Measurements from ENCODE around the gene UCHL3. TPM values are rescaled to one million over a fixed set of nuclear protein-coding genes. Genes with fewer than 3 reads are reported as not detected.

Gene UCHL3
- total RNA-seq = 10 to 100 TPM; 31.1 to 36.7 TPM

DNA sequence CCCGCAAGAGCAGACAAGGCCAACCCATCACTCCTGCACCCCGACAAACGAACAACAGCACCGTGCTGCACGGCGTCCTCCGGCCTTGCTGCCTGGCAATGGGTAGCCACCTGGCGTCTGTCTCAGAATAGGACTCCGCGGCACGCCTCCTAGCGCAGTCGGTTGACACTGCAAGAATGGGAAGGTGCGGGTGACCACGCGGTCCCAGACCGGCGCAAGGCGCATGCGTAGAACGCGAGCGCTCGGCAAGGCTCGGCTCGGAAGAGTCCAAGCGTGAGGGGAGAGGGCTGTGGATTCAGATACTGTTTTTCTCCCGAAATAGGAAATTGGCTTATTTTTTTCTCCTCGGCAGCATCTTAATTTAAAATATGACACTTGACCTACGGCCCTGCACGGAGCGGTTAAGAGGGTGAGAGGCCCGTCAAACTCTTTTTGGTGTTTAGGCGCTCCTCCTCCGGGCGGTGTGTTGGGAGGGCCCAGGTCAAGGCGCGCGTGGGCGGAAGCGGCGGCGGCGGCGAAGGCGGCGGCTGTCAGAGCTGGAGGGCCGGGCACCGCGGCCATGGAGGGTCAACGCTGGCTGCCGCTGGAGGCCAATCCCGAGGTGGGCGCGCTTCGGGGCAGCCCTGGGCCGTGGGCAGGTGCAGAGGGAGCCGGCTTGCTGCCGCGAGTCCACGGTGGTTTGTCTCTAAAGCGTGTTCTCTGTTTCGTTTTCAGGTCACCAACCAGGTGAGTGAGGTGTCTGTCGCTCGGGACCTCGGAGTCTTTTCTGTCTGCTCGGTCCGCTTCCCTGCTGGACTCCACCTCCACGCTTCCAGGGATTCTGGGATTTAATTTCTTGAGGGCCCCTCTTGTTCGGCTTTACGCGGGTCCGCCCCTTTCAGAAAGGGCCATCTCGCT lies at the start of gene UCHL3:
TSS of gene UCHL3 (plus strand) at position 530 of the 897 bp plus-strand sequence. CDS start at position 560, 30 bp downstream.
- H3K4me1 Mint-ChIP-seq = peaks cover 36% of the 10 kb centered on the region
- peak within 1 kb of the TSS; percentile 95 for H3K27ac Mint-ChIP-seq
- H3K36me3 Mint-ChIP-seq = peaks cover 13% of the 10 kb centered on the region
- no peaks in the 10 kb centered on the region for H3K27me3 Mint-ChIP-seq
- DNase-seq (peak; percentile 98), ATAC-seq (peak; percentile 95)
- H3K9me3 Mint-ChIP-seq (ENCODE audit: low read depth) = no peaks in the 10 kb centered on the region
- CTCF ChIA-PET = interaction anchor here (0.6 to 1.6 kb wide), 4 partner anchors 11 to 176 kb away, joined by 3 to 10 read pairs (median 4); partner anchors contain the start of gene COMMD6
- H3K4me3 Mint-ChIP-seq = peak within 1 kb of the TSS; percentile 100

DNA sequence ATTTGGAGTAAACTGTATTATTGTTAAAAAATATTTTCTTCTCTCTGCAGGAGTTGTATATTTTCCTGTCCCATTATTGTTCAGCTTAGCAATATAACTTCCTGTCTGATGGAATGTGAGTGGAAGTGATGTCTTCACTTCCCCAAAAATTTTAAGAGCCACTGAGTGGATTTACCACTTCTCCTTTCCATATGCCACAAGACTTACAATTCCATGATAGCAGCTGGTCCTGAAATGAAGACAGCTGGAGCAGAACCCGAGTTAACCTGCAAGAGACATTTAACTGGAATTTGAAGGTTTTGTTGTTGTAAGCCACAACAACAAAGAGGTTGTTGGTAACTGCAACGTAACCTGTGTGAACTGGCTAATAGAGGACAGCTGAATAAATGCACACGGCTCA lies 44.3 kb upstream of the UCHL3 start:
- Mint-ChIP-seq H3K4me1 (no peaks in the 10 kb centered on the region), H3K9me3 (ENCODE audit: low read depth) (no peaks in the 10 kb centered on the region), H3K27me3 (peaks cover 6% of the 10 kb centered on the region), H3K4me3 (no peak overlapping the region), H3K27ac (no peak overlapping the region), H3K36me3 (no peaks in the 10 kb centered on the region)
- DNase-seq = no peak
- CTCF ChIA-PET = no interaction called here
- ATAC-seq = no peak

DNA sequence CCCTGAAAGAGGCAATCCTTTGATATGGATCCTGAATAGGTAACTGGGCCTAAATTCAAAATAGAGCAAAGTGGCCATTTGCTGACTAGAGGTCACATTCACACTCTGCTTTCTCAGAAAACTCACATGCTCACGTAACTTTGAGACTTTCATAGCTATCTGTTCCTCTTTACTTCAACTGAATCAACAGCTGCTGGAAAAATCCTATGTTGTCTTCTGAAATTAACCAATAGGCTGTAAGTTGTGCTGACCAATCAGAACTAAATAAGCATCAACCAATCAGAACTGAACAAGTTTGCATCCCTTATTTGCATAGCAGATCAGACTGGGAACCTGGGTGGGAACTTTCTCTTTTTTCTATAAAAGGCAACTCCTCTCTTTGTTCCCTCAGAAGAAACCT lies 43.6 kb upstream of the UCHL3 start:
- no peaks in the 10 kb centered on the region for H3K9me3 Mint-ChIP-seq (ENCODE audit: low read depth)
- CTCF ChIA-PET = no interaction called here
- H3K36me3 Mint-ChIP-seq = no peaks in the 10 kb centered on the region
- DNase-seq (no peak), ATAC-seq (no peak)
- H3K27me3 Mint-ChIP-seq = peaks cover 6% of the 10 kb centered on the region
- H3K27ac Mint-ChIP-seq = no peak overlapping the region
- H3K4me1 Mint-ChIP-seq = no peaks in the 10 kb centered on the region
- no peak overlapping the region for H3K4me3 Mint-ChIP-seq

DNA sequence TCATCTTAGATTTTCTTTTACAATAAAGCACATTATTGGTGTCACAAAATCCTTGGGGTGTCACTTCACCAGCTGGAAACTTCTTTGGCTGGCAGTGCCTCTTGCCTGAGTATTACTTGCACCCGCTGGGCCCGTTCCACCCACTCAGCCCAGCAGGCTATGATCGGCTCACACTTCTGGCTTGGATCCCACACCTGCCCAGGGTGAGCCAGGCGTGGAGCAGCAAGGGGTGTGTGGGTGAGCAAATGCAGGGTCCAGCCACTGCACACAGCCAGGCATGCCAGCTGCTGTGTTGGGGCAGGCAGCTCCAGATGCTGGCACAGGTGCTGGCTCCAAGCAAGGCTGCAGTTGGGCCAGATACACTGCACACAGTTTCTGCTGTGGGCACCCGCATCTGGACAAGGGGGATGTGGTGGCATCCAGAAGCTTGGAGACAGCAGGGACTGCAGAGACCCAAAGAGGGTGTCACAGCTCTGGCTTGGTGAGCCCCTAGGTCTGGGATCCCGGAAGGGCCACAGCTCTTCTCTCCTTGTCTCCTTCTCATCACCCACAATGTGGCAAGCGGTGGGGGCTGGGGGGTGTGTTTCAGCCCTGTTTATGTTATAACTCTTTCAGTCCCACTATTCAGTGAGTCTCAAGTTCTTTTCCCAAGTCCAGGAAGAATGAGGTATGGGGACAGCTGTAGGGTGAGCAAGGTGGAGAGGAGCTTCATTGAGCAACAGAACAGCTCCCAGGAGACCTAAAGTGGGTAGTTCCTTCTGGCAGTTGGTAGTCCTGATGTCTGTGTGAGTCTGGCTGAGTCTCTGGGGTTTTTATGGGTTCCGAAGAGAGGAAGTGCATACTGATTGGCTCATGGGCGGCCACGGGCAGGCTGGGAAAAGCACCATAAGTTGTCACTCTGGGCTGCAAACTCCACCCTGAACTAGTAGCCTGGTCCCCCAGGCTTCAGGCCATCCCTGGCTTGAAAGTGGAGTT lies 42.3 kb upstream of the UCHL3 start:
- Mint-ChIP-seq H3K4me3 (no peak overlapping the region), H3K9me3 (ENCODE audit: low read depth) (no peaks in the 10 kb centered on the region), H3K27me3 (peaks cover 6% of the 10 kb centered on the region), H3K27ac (no peak overlapping the region), H3K36me3 (no peaks in the 10 kb centered on the region), H3K4me1 (no peaks in the 10 kb centered on the region)
- ATAC-seq (no peak), DNase-seq (no peak)
- CTCF ChIA-PET = interaction anchor here (1.0 kb wide), 1 partner anchor 28 kb away, joined by 3 read pairs; no protein-coding TSS in a partner anchor

- no peaks in the 10 kb centered on the region for H3K36me3 Mint-ChIP-seq
- H3K27me3 Mint-ChIP-seq = peaks cover 6% of the 10 kb centered on the region
- no peaks in the 10 kb centered on the region for H3K9me3 Mint-ChIP-seq (ENCODE audit: low read depth)
- DNase-seq (no peak), ATAC-seq (no peak)
- no peak overlapping the region for H3K27ac Mint-ChIP-seq
- CTCF ChIA-PET = interaction anchor here (1.0 kb wide), 1 partner anchor 27 kb away, joined by 3 read pairs; no protein-coding TSS in a partner anchor
- H3K4me1 Mint-ChIP-seq = no peaks in the 10 kb centered on the region
- no peak overlapping the region for H3K4me3 Mint-ChIP-seq
Observed at GRCh38 chr13:75508002-75508548, 41.5 kb upstream of the UCHL3 start.

DNA sequence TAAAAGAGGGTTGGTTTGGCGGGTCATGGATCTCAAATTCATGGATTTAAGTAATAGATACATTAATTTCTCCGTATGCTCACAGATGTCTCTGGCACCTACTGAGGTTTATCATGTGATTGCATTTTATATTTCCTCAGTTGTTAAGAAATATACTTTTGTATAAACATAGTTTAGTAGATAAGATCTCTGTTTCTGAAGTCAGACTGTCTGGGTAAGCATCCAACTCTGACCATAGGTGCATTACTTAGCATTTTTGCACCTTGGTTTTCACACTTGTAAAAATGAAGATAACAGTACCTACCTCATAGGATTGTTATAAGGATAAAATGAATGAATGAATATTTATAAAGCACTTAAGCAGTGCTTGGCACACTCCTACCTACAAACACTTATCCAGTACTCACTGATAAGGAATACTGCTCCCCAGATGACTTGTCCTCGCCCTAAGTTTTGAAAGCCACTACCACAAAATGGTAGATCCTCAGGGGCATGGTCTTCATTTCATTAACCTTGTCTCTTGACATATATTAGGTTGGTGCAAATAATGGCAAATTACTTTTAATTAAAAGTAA lies 38.5 kb upstream of the UCHL3 start:
- CTCF ChIA-PET = no interaction called here

DNA sequence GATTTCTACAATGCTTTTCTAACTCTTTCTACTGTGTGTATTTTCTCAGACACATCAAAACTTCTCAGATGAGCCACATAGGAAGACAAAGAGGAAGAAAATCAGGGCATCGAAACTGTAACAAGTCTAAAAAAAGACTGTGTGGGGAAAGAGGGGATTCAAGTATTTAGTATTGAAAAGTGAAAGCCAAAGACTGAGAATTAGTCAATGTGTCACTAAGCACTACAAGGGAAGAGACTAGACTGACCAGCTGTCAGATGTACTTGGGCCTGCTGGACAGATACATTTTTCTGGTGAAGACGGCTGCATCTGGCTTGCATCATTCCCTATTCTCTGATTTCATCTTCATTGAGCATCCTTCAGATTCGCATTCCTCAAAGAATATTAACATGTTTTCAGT lies 37.3 kb upstream of the UCHL3 start:
- ATAC-seq = no peak
- no peak overlapping the region for H3K4me3 Mint-ChIP-seq
- no peak overlapping the region for H3K27ac Mint-ChIP-seq
- CTCF ChIA-PET = no interaction called here
- no peaks in the 10 kb centered on the region for H3K9me3 Mint-ChIP-seq (ENCODE audit: low read depth)
- no peak for DNase-seq
- H3K36me3 Mint-ChIP-seq = no peaks in the 10 kb centered on the region
- no peaks in the 10 kb centered on the region for H3K4me1 Mint-ChIP-seq
- peaks cover 6% of the 10 kb centered on the region for H3K27me3 Mint-ChIP-seq

More for the DNA sequence above, 38.5 kb upstream of the UCHL3 start:
- ATAC-seq (no peak), DNase-seq (no peak)
- no peaks in the 10 kb centered on the region for H3K9me3 Mint-ChIP-seq (ENCODE audit: low read depth)
- peaks cover 6% of the 10 kb centered on the region for H3K27me3 Mint-ChIP-seq
- no peak overlapping the region for H3K27ac Mint-ChIP-seq
- no peaks in the 10 kb centered on the region for H3K4me1 Mint-ChIP-seq
- H3K4me3 Mint-ChIP-seq = no peak overlapping the region
- no peaks in the 10 kb centered on the region for H3K36me3 Mint-ChIP-seq

DNA sequence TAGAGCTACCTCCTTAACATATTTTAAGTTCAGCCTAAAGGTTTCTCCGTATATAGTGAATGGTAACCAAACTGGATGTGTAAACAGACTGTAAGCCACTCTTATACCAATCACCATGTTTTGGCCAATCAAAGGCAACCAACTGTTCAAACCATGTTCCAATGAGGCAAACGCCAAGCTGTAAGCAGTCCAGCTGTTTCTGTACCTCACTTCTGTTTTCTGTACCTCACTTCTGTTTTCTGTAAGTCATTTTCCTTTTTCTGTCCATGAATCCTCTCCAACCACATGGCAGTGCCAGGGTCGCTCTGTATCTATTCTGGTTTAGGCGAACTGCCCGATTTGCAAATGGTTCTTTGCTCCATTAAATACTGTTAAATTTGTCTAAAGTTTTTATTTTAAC lies 36.3 kb upstream of the UCHL3 start:
- Mint-ChIP-seq H3K4me3 (no peak overlapping the region), H3K27ac (no peak overlapping the region), H3K36me3 (no peaks in the 10 kb centered on the region), H3K9me3 (ENCODE audit: low read depth) (no peaks in the 10 kb centered on the region), H3K27me3 (peaks cover 6% of the 10 kb centered on the region), H3K4me1 (no peaks in the 10 kb centered on the region)
- DNase-seq (no peak), ATAC-seq (no peak)
- CTCF ChIA-PET = interaction anchor here (0.9 to 1.6 kb wide), 2 partner anchors 9 to 28 kb away, joined by 3 to 4 read pairs; no protein-coding TSS in a partner anchor

GRCh38 chr13:75514080-75514995 lies 35.3 kb upstream of the UCHL3 start:
- CTCF ChIA-PET = interaction anchor here (1.6 kb wide), 1 partner anchor 8 kb away, joined by 4 read pairs; no protein-coding TSS in a partner anchor
- no peaks in the 10 kb centered on the region for H3K36me3 Mint-ChIP-seq

GRCh38 chr13:75518439-75519088 lies 31.0 kb upstream of the UCHL3 start:
- no peak overlapping the region for H3K27ac Mint-ChIP-seq
- H3K4me1 Mint-ChIP-seq = no peaks in the 10 kb centered on the region
- no peak overlapping the region for H3K4me3 Mint-ChIP-seq
- no peaks in the 10 kb centered on the region for H3K27me3 Mint-ChIP-seq
- ATAC-seq (no peak), DNase-seq (no peak)
- CTCF ChIA-PET = no interaction called here
- H3K9me3 Mint-ChIP-seq (ENCODE audit: low read depth) = peaks cover 3% of the 10 kb centered on the region
- no peaks in the 10 kb centered on the region for H3K36me3 Mint-ChIP-seq

More at GRCh38 chr13:75514080-75514995, 35.3 kb upstream of the UCHL3 start:
- H3K27ac Mint-ChIP-seq = no peak overlapping the region
- H3K4me3 Mint-ChIP-seq = no peak overlapping the region
- H3K27me3 Mint-ChIP-seq = peaks cover 6% of the 10 kb centered on the region
- H3K4me1 Mint-ChIP-seq = no peaks in the 10 kb centered on the region
- ATAC-seq (no peak), DNase-seq (no peak)
- H3K9me3 Mint-ChIP-seq (ENCODE audit: low read depth) = no peaks in the 10 kb centered on the region

DNA sequence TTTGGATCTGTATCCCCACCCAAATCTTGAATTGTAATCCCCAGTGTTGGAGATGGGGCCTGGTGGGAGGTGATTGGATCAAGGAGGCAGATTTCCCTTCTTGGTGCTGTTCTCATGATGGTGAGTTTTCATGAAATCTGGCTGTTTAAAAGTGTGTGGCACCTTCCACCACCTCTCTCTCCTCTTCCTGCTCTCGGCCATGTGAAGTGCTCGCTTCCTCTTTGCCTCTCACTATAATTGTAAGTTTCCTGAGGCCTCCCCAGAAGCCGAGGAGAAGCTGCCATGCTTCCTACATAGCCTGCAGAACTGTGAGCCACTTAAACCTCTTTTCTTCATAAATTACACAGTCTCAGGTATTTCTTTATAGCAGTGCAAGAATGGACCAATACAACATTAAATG lies 27.6 kb upstream of the UCHL3 start:
- no peak for DNase-seq
- Mint-ChIP-seq H3K27ac (no peak overlapping the region), H3K36me3 (peaks cover 16% of the 10 kb centered on the region), H3K9me3 (ENCODE audit: low read depth) (peaks cover 3% of the 10 kb centered on the region), H3K4me3 (no peak overlapping the region), H3K4me1 (no peaks in the 10 kb centered on the region), H3K27me3 (no peaks in the 10 kb centered on the region)
- CTCF ChIA-PET = interaction anchor here (1.1 kb wide), 1 partner anchor 8 kb away, joined by 4 read pairs; no protein-coding TSS in a partner anchor
- no peak for ATAC-seq

Data from activated CD8-positive, alpha-beta memory T cell treated with anti-CD3 and anti-CD28 coated beads, Interleukin-2, amount 10 ng/mL, durations not matched to agents 7 days and 5 days (primary cell).